Psoas muscle (tissue), 8 donors: Measurements from ENCODE around the gene S100A1. TPM values are rescaled to one million over a fixed set of nuclear protein-coding genes. Genes with fewer than 3 reads are reported as not detected.
"Not testable (repeated sequence)": the region's sequence is repeated elsewhere in the genome, so short reads cannot be mapped to it uniquely, and the experiment has no call there.

Experiments used
- ATAC-seq, 4 donors: fragments of 200-7000 bp; cut with Tn5 transposase; one replicate each; pipeline ENCODE4 v1.9.1; 2020; ENCODE audit warnings: moderate library complexity in 3 of 4, mild to moderate bottlenecking in 2 of 4
- DNase-seq, 2 donors: peaks; one replicate each; pipeline ENCODE4 v3.0.0-alpha.2; 2020
- H3K27ac ChIP-seq: fragments of 200-600 bp; one replicate; pipeline ENCODE4 v1.8.0; 2022
- H3K27me3 ChIP-seq, 3 donors: fragments of 200-600 bp in 1 of 3; one replicate each; pipeline versions ENCODE4 v1.6.1 to v1.8.0; 2013 to 2022; ENCODE audit warnings: low read length in 2 of 3, mild to moderate bottlenecking in 2 of 3, moderate library complexity in 1 of 3; ENCODE audit not compliant: insufficient read depth in 3 of 3
- H3K36me3 ChIP-seq, 2 donors: fragments of 200-600 bp in 1 of 2; one replicate each; pipeline versions ENCODE4 v1.6.1 to v1.8.0; 2013 to 2022; ENCODE audit warnings: low read depth in 1 of 2, mild to moderate bottlenecking in 1 of 2, moderate library complexity in 1 of 2; ENCODE audit not compliant: insufficient read depth in 1 of 2
- H3K4me1 ChIP-seq: fragments of 200-600 bp; one replicate; pipeline ENCODE4 v1.8.0; 2022
- H3K4me3 ChIP-seq: fragments of 200-600 bp; one replicate; pipeline ENCODE4 v1.8.0; 2022; ENCODE audit warnings: mild to moderate bottlenecking
- H3K9me3 ChIP-seq: fragments of 200-600 bp; one replicate; pipeline ENCODE4 v1.8.0; 2022
- CTCF ChIP-seq: fragments of 200-600 bp; IDR thresholded peaks from one replicate; pipeline ENCODE4 v1.8.0; 2022; ENCODE audit warnings: antibody characterized with exemption
- WGBS, 3 donors: extraction: QIAGEN DNeasy Blood & Tissue Kit; methylation state at CpG; one replicate each; pipeline versions ENCODE4 v1.1.6 to v1.1.7; 2013; 5-methylcytosine and 5-hydroxymethylcytosine counted together
- intact Hi-C, 2 donors: fragments of 100-400 bp; cut with DNase I; formaldehyde crosslinking; loops; one replicate each; pipeline versions ENCODE4 v1.11.0 to v1.14.2; 2022
- polyA plus RNA-seq, 3 donors: library from polyadenylated mRNA; stranded (reverse); fragments of 200-250 nt; gene quantifications; one replicate each; pipeline ENCODE4 v1.2.3, GENCODE V29; 2013
- total RNA-seq, 4 donors: library from RNA; stranded (reverse); fragmentation: NEBNext Ultra II Directional in 2 of 4; extraction: Animal tissue kit (Norgen Biotek cat#: 25700) in 2 of 4; gene quantifications; one replicate each; pipeline versions ENCODE4 v1.2.1 to v1.2.4, GENCODE V29; 2021 to 2023
- donor health status: healthy with polysubstance abuse.
- donor health status: DM: no; HTN: no; CAD: no; lungs with moderate emphysema.
- donor health status: Bipolar disorder and iron deficiency.
- donor health status: healthy.
- donor health status: DM: yes; HTN: yes; CAD: no.
- donor health status: DM: no; HTN: no; CAD: no.
- donor health status: DM: no; HTN: no; CAD: no.
- donor health status: DM: yes; HTN: yes; CAD: no.

Gene S100A1
- total and polyA plus RNA-seq, 7 donors = 370 to 1,423 (median 1,008) TPM

GRCh38 chr1:153659656-153660055, 31.4 kb downstream of the S100A1 start:
- no peaks in the 10 kb centered on the region for H3K9me3 ChIP-seq
- H3K4me1 ChIP-seq = peaks cover 9% of the 10 kb centered on the region
- DNase-seq = no peak
- peak overlapping the region; percentile 90 for H3K4me3 ChIP-seq
- H3K36me3 ChIP-seq = peaks cover 21 to 54% of the 10 kb centered on the region in 2 donors
- peak overlapping the region; percentile 95 for H3K27ac ChIP-seq
- ATAC-seq = no peak
- WGBS, 3 donors = 74 to 77% (median 76%) methylated on average over 9 of the region's 9 CpGs
- no peak for TF ChIP-seq CTCF
- intact Hi-C loops = no loop called here
- no peaks in the 10 kb centered on the region for H3K27me3 ChIP-seq

GRCh38 chr1:153661111-153661708, 33.0 kb downstream of the S100A1 start:
- H3K4me3 ChIP-seq = no peak overlapping the region
- no peaks in the 10 kb centered on the region for H3K27me3 ChIP-seq
- H3K27ac ChIP-seq = no peak overlapping the region
- ATAC-seq (no peak), DNase-seq (no peak)
- intact Hi-C loops = no loop called here
- WGBS, 3 donors = 56 to 57% (median 56%) methylated on average over 9 of the region's 9 CpGs
- TF ChIP-seq CTCF = no peak
- H3K36me3 ChIP-seq = peaks cover 30 to 70% of the 10 kb centered on the region in 2 donors
- H3K4me1 ChIP-seq = peaks cover 9% of the 10 kb centered on the region
- no peaks in the 10 kb centered on the region for H3K9me3 ChIP-seq

- TF ChIP-seq CTCF = no peak
- WGBS, 3 donors = 33 to 56% (median 46%) methylated on average over 2 of the region's 2 CpGs
- intact Hi-C loops = no loop called here
- ATAC-seq (no peak), DNase-seq (no peak)
- H3K36me3 ChIP-seq = peaks cover 35 to 80% of the 10 kb centered on the region in 2 donors
- H3K4me3 ChIP-seq = no peak overlapping the region
- H3K27ac ChIP-seq = peak overlapping the region; percentile 17
- no peaks in the 10 kb centered on the region for H3K9me3 ChIP-seq
- H3K4me1 ChIP-seq = peaks cover 9% of the 10 kb centered on the region
- no peaks in the 10 kb centered on the region for H3K27me3 ChIP-seq
These were observed 34.0 kb downstream of the S100A1 start for GRCh38 chr1:153662269-153662668.

- DNase-seq (no peak), ATAC-seq (no peak)
- peak overlapping the region; percentile 17 for H3K27ac ChIP-seq
- peaks cover 9% of the 10 kb centered on the region for H3K4me1 ChIP-seq
- 80 to 82% (median 81%) methylated on average over 5 of the region's 5 CpGs for WGBS, 3 donors
- TF ChIP-seq CTCF = no peak
- H3K36me3 ChIP-seq = peaks cover 36 to 90% of the 10 kb centered on the region in 2 donors
- H3K4me3 ChIP-seq = no peak overlapping the region
- intact Hi-C loops = no loop called here
- H3K9me3 ChIP-seq = no peaks in the 10 kb centered on the region
- H3K27me3 ChIP-seq = no peaks in the 10 kb centered on the region
These were observed 35.0 kb downstream of the S100A1 start for GRCh38 chr1:153663211-153663610.

GRCh38 chr1:153667439-153667838, 39.2 kb downstream of the S100A1 start:
- H3K27me3 ChIP-seq = no peaks in the 10 kb centered on the region
- intact Hi-C loops = no loop called here
- TF ChIP-seq CTCF = no peak
- WGBS, 3 donors = 79 to 93% (median 84%) methylated on average over 4 of the region's 4 CpGs
- no peak overlapping the region for H3K27ac ChIP-seq
- H3K4me1 ChIP-seq = peaks cover 13% of the 10 kb centered on the region
- ATAC-seq (no peak), DNase-seq (no peak)
- H3K4me3 ChIP-seq = no peak overlapping the region
- peaks cover 28 to 74% of the 10 kb centered on the region in 2 donors for H3K36me3 ChIP-seq
- H3K9me3 ChIP-seq = no peaks in the 10 kb centered on the region

GRCh38 chr1:153668672-153669071, 40.4 kb downstream of the S100A1 start:
- H3K27me3 ChIP-seq = not testable (repeated sequence)
- peaks cover 22 to 62% of the 10 kb centered on the region in 2 donors for H3K36me3 ChIP-seq

More at GRCh38 chr1:153668672-153669071, 40.4 kb downstream of the S100A1 start:
- H3K4me3 ChIP-seq, DNase-seq, H3K27ac ChIP-seq, ATAC-seq, H3K9me3 ChIP-seq, intact Hi-C loops: not testable (repeated sequence)
- WGBS, 3 donors = 94 to 95% (median 94%) methylated on average over 8 of the region's 8 CpGs
- H3K4me1 ChIP-seq = peaks cover 13% of the 10 kb centered on the region
